Osteoblast (primary cell): ENCODE data around the gene TCEA2. TPM values are rescaled to one million over a fixed set of nuclear protein-coding genes. Genes with fewer than 3 reads are reported as not detected.

ENCODE experiments used
- DNase-seq: peaks from one replicate; pipeline ENCODE4 v3.0.0; 2011; ENCODE audit warnings: low spot score, mixed read lengths; ENCODE audit not compliant: insufficient read length; ENCODE audit errors: missing footprints
- H2AFZ ChIP-seq: 2 replicates; pipeline ENCODE4 v1.6.0; 2011; ENCODE audit warnings: mild to moderate bottlenecking, low read length
- H3K27ac ChIP-seq: 2 replicates; pipeline ENCODE4 v1.5.1; 2011; ENCODE audit warnings: mild to moderate bottlenecking, low read depth, low read length, moderate library complexity
- H3K27me3 ChIP-seq: 2 replicates; pipeline ENCODE4 v1.6.0; 2012; ENCODE audit warnings: mild to moderate bottlenecking, control low read depth, inconsistent platforms, low read length, moderate library complexity; ENCODE audit not compliant: insufficient read depth
- H3K36me3 ChIP-seq: 2 replicates; pipeline ENCODE4 v1.5.1; 2011; ENCODE audit warnings: mild to moderate bottlenecking, low read length, control low read depth, moderate library complexity; ENCODE audit not compliant: insufficient read depth
- H3K4me1 ChIP-seq: 2 replicates; pipeline ENCODE4 v1.5.1; 2011; ENCODE audit warnings: mild to moderate bottlenecking, low read length, control low read depth, moderate library complexity; ENCODE audit not compliant: insufficient read depth
- H3K4me2 ChIP-seq: 2 replicates; pipeline ENCODE4 v1.6.0; 2011; ENCODE audit warnings: mild to moderate bottlenecking, low read length; ENCODE audit not compliant: insufficient read depth
- H3K4me3 ChIP-seq: fragments of 200-600 bp; sonication (generic); 3 replicates; pipeline ENCODE4 v1.5.1; 2012; ENCODE audit warnings: mild to moderate bottlenecking, low read length, inconsistent platforms; ENCODE audit not compliant: insufficient read depth
- H3K79me2 ChIP-seq: 2 replicates; pipeline ENCODE4 v1.6.0; 2012; ENCODE audit warnings: mild to moderate bottlenecking, low read length, control low read depth, inconsistent platforms; ENCODE audit not compliant: insufficient read depth
- H3K9me3 ChIP-seq: 2 replicates; pipeline ENCODE4 v1.5.1; 2011; ENCODE audit warnings: low read depth, low read length, control low read depth
- H4K20me1 ChIP-seq: 2 replicates; pipeline ENCODE4 v1.6.0; 2012; ENCODE audit warnings: mild to moderate bottlenecking, low read length, control low read depth; ENCODE audit not compliant: insufficient read depth
- total RNA-seq: library from RNA; depleted of rRNA; stranded (reverse); fragments of >200 nt; gene quantifications from 2 replicates; pipeline ENCODE4 v1.2.3, GENCODE V29; 2012
- TF ChIP-seq, protein P1 (sequence below): IDR thresholded peaks from 2 replicates; pipeline ENCODE4 v1.5.1; 2011; ENCODE audit warnings: mild to moderate bottlenecking, low read depth, low read length, moderate library complexity; ENCODE audit errors: extremely low read depth

The TCEA2 gene
- 28.9 and 31.5 TPM in 2 replicates for total RNA-seq

DNA sequence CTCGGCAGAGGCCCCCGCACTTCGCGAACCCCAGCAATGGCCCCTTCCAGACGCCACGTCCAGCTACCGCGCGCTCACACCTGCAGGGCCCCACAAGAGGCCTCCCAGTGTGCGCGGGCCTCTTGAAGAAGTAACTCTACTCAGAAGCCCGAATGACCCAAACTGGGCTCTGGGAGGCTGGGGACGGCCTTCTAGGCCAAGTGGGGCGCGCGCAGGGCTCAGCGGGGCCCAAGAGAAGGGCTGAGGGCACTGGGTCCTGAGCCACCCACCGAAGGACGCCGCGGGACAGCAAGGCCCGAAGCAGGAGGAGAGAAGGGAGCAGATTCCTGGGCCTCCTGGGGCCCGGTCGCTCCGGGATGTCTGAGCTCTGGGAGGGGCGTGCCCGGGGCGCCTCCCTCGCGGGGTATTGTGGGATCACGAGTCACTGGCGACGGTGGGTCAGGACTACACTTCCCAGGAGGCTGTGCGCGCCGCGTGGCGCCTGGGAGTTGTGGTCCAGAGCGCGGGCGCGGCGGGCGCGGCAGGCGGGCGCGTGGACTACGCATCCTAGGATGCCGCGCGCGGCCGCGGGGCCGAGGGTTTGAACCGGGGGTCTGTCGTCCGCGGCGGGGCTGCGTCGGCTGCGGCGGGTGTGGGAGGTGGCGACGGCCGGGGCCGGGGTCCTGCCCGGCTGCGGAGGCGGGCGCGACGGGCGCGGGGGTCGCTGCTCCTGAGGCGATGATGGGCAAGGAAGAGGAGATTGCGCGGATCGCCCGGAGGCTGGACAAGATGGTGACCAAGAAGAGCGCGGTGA lies at the start of gene TCEA2:
Gene TCEA2, plus strand, starts transcription at position 603 of the 793 bp plus-strand sequence. Its CDS starts 115 bp downstream, at position 718.
- H3K27ac ChIP-seq = peak within 1 kb of the TSS; percentile 66
- no peaks in the 10 kb centered on the region for H3K27me3 ChIP-seq
- peak within 1 kb of the TSS; percentile 83 for H2AFZ ChIP-seq
- no peaks in the 10 kb centered on the region for H3K79me2 ChIP-seq
- no peaks in the 10 kb centered on the region for H3K36me3 ChIP-seq
- H3K4me2 ChIP-seq = peak within 1 kb of the TSS; percentile 91
- peaks cover 32% of the 10 kb centered on the region for H4K20me1 ChIP-seq
- DNase-seq = peak; percentile 100
- TF ChIP-seq, protein P1, sequence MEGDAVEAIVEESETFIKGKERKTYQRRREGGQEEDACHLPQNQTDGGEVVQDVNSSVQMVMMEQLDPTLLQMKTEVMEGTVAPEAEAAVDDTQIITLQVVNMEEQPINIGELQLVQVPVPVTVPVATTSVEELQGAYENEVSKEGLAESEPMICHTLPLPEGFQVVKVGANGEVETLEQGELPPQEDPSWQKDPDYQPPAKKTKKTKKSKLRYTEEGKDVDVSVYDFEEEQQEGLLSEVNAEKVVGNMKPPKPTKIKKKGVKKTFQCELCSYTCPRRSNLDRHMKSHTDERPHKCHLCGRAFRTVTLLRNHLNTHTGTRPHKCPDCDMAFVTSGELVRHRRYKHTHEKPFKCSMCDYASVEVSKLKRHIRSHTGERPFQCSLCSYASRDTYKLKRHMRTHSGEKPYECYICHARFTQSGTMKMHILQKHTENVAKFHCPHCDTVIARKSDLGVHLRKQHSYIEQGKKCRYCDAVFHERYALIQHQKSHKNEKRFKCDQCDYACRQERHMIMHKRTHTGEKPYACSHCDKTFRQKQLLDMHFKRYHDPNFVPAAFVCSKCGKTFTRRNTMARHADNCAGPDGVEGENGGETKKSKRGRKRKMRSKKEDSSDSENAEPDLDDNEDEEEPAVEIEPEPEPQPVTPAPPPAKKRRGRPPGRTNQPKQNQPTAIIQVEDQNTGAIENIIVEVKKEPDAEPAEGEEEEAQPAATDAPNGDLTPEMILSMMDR = no peak
- peak within 1 kb of the TSS; percentile 87 for H3K4me3 ChIP-seq
- H3K9me3 ChIP-seq = no peaks in the 10 kb centered on the region
- H3K4me1 ChIP-seq = peaks cover 39% of the 10 kb centered on the region

DNA sequence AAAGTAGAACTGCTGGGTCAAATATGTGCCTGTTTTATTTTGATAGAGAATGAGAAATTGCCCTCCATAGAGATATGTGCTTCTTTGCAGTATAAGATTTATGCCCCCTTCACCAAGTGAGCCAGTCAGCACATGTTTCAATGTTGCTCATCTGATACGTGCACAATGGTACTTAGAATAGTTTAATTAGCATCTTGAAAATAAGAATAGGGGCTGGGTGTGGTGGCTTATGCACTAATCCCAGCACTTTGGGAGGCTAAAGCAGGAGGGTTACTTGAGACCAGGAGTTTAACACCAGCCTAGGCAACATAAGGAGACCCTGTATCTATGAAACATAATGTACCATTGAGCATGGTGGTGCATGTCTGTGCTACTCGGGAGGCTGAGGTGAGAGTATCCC lies 47.4 kb upstream of the TCEA2 start:
- no peaks in the 10 kb centered on the region for H4K20me1 ChIP-seq
- no peaks in the 10 kb centered on the region for H3K4me1 ChIP-seq
- H3K79me2 ChIP-seq = peaks cover 3% of the 10 kb centered on the region
- no peak for DNase-seq
- no peak overlapping the region for H3K4me3 ChIP-seq
- no peak overlapping the region for H2AFZ ChIP-seq
- TF ChIP-seq, protein P1 = no peak
- peaks cover 51% of the 10 kb centered on the region for H3K36me3 ChIP-seq
- H3K27ac ChIP-seq = no peak overlapping the region
- no peaks in the 10 kb centered on the region for H3K9me3 ChIP-seq
- no peak overlapping the region for H3K4me2 ChIP-seq
- H3K27me3 ChIP-seq = no peaks in the 10 kb centered on the region

DNA sequence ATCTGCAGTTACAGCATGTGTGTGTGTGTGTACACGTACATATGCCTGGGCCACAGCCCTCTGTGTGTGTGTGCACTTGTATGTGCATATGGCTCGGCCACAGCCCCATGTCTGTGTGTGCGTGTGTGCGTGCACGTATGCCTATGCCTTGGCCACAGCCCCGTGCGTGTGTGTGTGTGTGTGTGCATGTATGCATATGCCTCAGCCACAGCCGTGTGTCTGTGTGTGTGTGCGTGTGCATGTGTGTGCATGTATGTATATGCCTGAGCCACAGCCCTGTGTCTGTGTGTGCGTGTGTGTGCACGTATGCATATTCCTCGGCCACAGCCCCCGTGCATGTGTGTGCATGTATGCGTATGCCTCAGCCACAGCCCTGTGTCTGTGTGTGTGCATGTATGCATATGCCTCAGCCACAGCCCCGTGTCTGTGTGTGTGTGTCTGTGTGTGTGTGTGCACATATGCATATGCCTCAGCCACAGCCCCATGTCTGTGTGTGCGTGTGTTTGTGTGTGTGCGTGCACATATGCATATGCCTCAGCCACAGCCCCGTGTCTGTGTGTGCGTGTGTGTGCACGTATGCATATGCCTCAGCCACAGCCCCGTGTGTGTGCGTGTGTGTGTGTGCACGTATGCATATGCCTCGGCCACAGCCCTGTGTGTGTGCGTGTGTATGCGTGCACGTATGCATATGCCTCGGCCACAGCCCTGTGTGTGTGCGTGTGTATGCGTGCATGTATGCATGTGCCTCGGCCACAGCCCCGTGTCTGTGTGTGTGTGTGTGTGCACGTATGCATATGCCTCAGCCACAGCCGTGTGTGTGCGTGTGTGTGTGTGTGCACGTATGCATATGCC lies 41.6 kb upstream of the TCEA2 start:
- H3K4me3 ChIP-seq = no peak overlapping the region
- no peaks in the 10 kb centered on the region for H3K9me3 ChIP-seq
- no peaks in the 10 kb centered on the region for H3K4me1 ChIP-seq
- H3K4me2 ChIP-seq = no peak overlapping the region
- H2AFZ ChIP-seq = no peak overlapping the region
- H3K79me2 ChIP-seq = peaks cover 2% of the 10 kb centered on the region
- H4K20me1 ChIP-seq = peaks cover 20% of the 10 kb centered on the region
- H3K27me3 ChIP-seq = no peaks in the 10 kb centered on the region
- peaks cover 64% of the 10 kb centered on the region for H3K36me3 ChIP-seq
- TF ChIP-seq, protein P1 = no peak
- DNase-seq = no peak
- no peak overlapping the region for H3K27ac ChIP-seq
